GM20000 (cell line): ENCODE data around the gene GINS2.

Experiments
- DNase-seq: peaks from one replicate; pipeline ENCODE4 v3.0.0; 2012; ENCODE audit warnings: low spot score
- CTCF ChIP-seq: IDR thresholded peaks from 2 replicates; pipeline ENCODE4 v1.5.1; 2012; ENCODE audit warnings: mild to moderate bottlenecking, control low read depth; ENCODE audit errors: extremely low read depth, missing control alignments

The GINS2 gene

GRCh38 chr16:85687651-85688471, 893 bp downstream of the GINS2 start:
- DNase-seq = no peak
- no peak for TF ChIP-seq CTCF

- DNase-seq = no peak
- TF ChIP-seq CTCF = no peak
Measured at GRCh38 chr16:85686912-85687591, 1.7 kb downstream of the GINS2 start.

- no peak for DNase-seq
- no peak for TF ChIP-seq CTCF
Measured at GRCh38 chr16:85685251-85685650, 3.5 kb downstream of the GINS2 start.

- TF ChIP-seq CTCF = no peak
- DNase-seq = no peak
Measured at GRCh38 chr16:85683363-85683762, 5.4 kb downstream of the GINS2 start.

GRCh38 chr16:85682516-85682915, 6.2 kb downstream of the GINS2 start:
- TF ChIP-seq CTCF = no peak
- DNase-seq = no peak

GRCh38 chr16:85681255-85681654, 7.5 kb downstream of the GINS2 start:
- TF ChIP-seq CTCF = no peak
- no peak for DNase-seq

- no peak for DNase-seq
- TF ChIP-seq CTCF = no peak
Measured at GRCh38 chr16:85680352-85680944, 8.3 kb downstream of the GINS2 start.
